Karpas-422 (cell line): Measurements from ENCODE around the gene MSX1. TPM values are rescaled to one million over a fixed set of nuclear protein-coding genes. Genes with fewer than 3 reads are reported as not detected.

Experiments used
- DNase-seq: peaks from one replicate; pipeline ENCODE4 v3.0.0-alpha.2; 2015
- H2AFZ ChIP-seq: fragments of 200-600 bp; sonication (generic); 2 replicates; pipeline ENCODE4 v1.6.1; 2014; ENCODE audit warnings: antibody characterized with exemption, low read length, mixed read lengths
- H3K27ac ChIP-seq: fragments of 200-600 bp; sonication (generic); 2 replicates; pipeline ENCODE4 v1.5.1; 2014; ENCODE audit warnings: mild to moderate bottlenecking, low read length, moderate library complexity
- H3K27me3 ChIP-seq: fragments of 200-600 bp; sonication (generic); 2 replicates; pipeline ENCODE4 v1.6.1; 2014; ENCODE audit warnings: low read length, mixed read lengths
- H3K36me3 ChIP-seq: fragments of 200-600 bp; sonication (generic); 2 replicates; pipeline ENCODE4 v1.6.1; 2014; ENCODE audit warnings: low read length, mixed read lengths; ENCODE audit not compliant: insufficient read depth
- H3K4me1 ChIP-seq: fragments of 200-600 bp; sonication (generic); 2 replicates; pipeline ENCODE4 v1.6.1; 2014; ENCODE audit warnings: mild to moderate bottlenecking, low read length, mixed read lengths
- H3K4me2 ChIP-seq: fragments of 200-600 bp; sonication (generic); 2 replicates; pipeline ENCODE4 v1.6.1; 2014; ENCODE audit warnings: low read length, low read depth, mild to moderate bottlenecking; ENCODE audit not compliant: poor library complexity, severe bottlenecking
- H3K4me3 ChIP-seq: fragments of 200-600 bp; sonication (generic); 2 replicates; pipeline ENCODE4 v1.5.1; 2014; ENCODE audit warnings: mild to moderate bottlenecking, antibody characterized with exemption, low read length, mixed read lengths
- H3K79me2 ChIP-seq: fragments of 200-600 bp; sonication (generic); 2 replicates; pipeline ENCODE4 v1.6.1; 2014; ENCODE audit warnings: mild to moderate bottlenecking, low read length, mixed read lengths
- H3K9ac ChIP-seq: fragments of 200-600 bp; sonication (generic); 2 replicates; pipeline ENCODE4 v1.6.0; 2014; ENCODE audit warnings: low read length
- H3K9me2 ChIP-seq: fragments of 200-600 bp; sonication (generic), shearing (Covaris generic); replicated peaks from 2 replicates; pipeline ENCODE4 v1.6.0; 2014; ENCODE audit warnings: mild to moderate bottlenecking, low read length, moderate library complexity; ENCODE audit not compliant: insufficient read depth
- H3K9me3 ChIP-seq: fragments of 300-700, 200-600 bp; sonication (generic); 2 replicates; pipeline ENCODE4 v1.6.1; 2014; ENCODE audit warnings: low read length, mixed read lengths
- H4K20me1 ChIP-seq: fragments of 200-600 bp; sonication (generic); 2 replicates; pipeline ENCODE4 v1.6.1; 2014; ENCODE audit warnings: mild to moderate bottlenecking, antibody characterized with exemption, low read length, low read depth; ENCODE audit not compliant: insufficient read depth
- total RNA-seq: library from RNA; depleted of rRNA; stranded (reverse); fragments of >200 nt; shearing (Covaris generic); gene quantifications from 2 replicates; pipeline ENCODE4 v1.2.3, GENCODE V29; 2014; ENCODE audit warnings: low replicate concordance

Gene MSX1
- total RNA-seq, 1 experiment from 2014 or later: 4.5 TPM

GRCh38 chr4:4864443-4864939 lies 5.0 kb downstream of the MSX1 start:
- no peak overlapping the region for H2AFZ ChIP-seq
- no peak for DNase-seq
- no peaks in the 10 kb centered on the region for H3K9me3 ChIP-seq
- H3K4me3 ChIP-seq: no peak overlapping the region
- H3K9ac ChIP-seq: no peak overlapping the region
- no peak overlapping the region for H3K4me2 ChIP-seq
- no peaks in the 10 kb centered on the region for H3K36me3 ChIP-seq
- no peaks in the 10 kb centered on the region for H4K20me1 ChIP-seq
- H3K9me2 ChIP-seq: no peaks in the 10 kb centered on the region
- H3K27me3 ChIP-seq: no peaks in the 10 kb centered on the region
- H3K4me1 ChIP-seq: no peaks in the 10 kb centered on the region
- no peak overlapping the region for H3K27ac ChIP-seq
- H3K79me2 ChIP-seq: no peaks in the 10 kb centered on the region; the same call in 1 of the 2 replicates

- Histone ChIP-seq H3K27me3 (no peaks in the 10 kb centered on the region), H3K27ac (no peak overlapping the region)
- no peak for DNase-seq
Observed at GRCh38 chr4:4864940-4865704, 5.7 kb downstream of the MSX1 start.

GRCh38 chr4:4865705-4866123 lies 6.2 kb downstream of the MSX1 start:
- no peaks in the 10 kb centered on the region; the same call in 1 of the 2 replicates for H3K79me2 ChIP-seq
- H3K4me1 ChIP-seq: no peaks in the 10 kb centered on the region
- H3K9me3 ChIP-seq: no peaks in the 10 kb centered on the region
- no peaks in the 10 kb centered on the region for H4K20me1 ChIP-seq
- no peak overlapping the region for H3K4me2 ChIP-seq
- no peaks in the 10 kb centered on the region for H3K27me3 ChIP-seq
- no peaks in the 10 kb centered on the region for H3K36me3 ChIP-seq
- no peak overlapping the region for H3K9ac ChIP-seq
- no peaks in the 10 kb centered on the region for H3K9me2 ChIP-seq
- no peak for DNase-seq
- H3K4me3 ChIP-seq: no peak overlapping the region
- H3K27ac ChIP-seq: no peak overlapping the region
- H2AFZ ChIP-seq: no peak overlapping the region

More at GRCh38 chr4:4864940-4865704, 5.7 kb downstream of the MSX1 start:
- no peaks in the 10 kb centered on the region for H4K20me1 ChIP-seq
- no peak overlapping the region for H3K4me3 ChIP-seq
- no peaks in the 10 kb centered on the region for H3K9me2 ChIP-seq
- no peak overlapping the region for H3K4me2 ChIP-seq
- H3K9ac ChIP-seq: no peak overlapping the region
- H3K79me2 ChIP-seq: no peaks in the 10 kb centered on the region; the same call in 1 of the 2 replicates
- H3K36me3 ChIP-seq: no peaks in the 10 kb centered on the region
- H3K4me1 ChIP-seq: no peaks in the 10 kb centered on the region
- H3K9me3 ChIP-seq: no peaks in the 10 kb centered on the region
- H2AFZ ChIP-seq: no peak overlapping the region

GRCh38 chr4:4866124-4866865 lies 6.8 kb downstream of the MSX1 start:
- H4K20me1 ChIP-seq: no peaks in the 10 kb centered on the region
- H3K9ac ChIP-seq: no peak overlapping the region
- H3K4me1 ChIP-seq: no peaks in the 10 kb centered on the region
- H2AFZ ChIP-seq: no peak overlapping the region
- no peaks in the 10 kb centered on the region for H3K27me3 ChIP-seq
- no peak overlapping the region for H3K4me3 ChIP-seq
- H3K4me2 ChIP-seq: no peak overlapping the region
- no peaks in the 10 kb centered on the region for H3K9me2 ChIP-seq
- H3K79me2 ChIP-seq: no peaks in the 10 kb centered on the region
- H3K9me3 ChIP-seq: no peaks in the 10 kb centered on the region
- H3K27ac ChIP-seq: no peak overlapping the region
- no peak for DNase-seq
- H3K36me3 ChIP-seq: no peaks in the 10 kb centered on the region

GRCh38 chr4:4866866-4867374 lies 7.5 kb downstream of the MSX1 start:
- Histone ChIP-seq H4K20me1 (no peaks in the 10 kb centered on the region), H2AFZ (no peak overlapping the region), H3K4me2 (no peak overlapping the region), H3K4me3 (no peak overlapping the region), H3K9me2 (no peaks in the 10 kb centered on the region), H3K79me2 (no peaks in the 10 kb centered on the region), H3K27ac (no peak overlapping the region), H3K9me3 (no peaks in the 10 kb centered on the region), H3K36me3 (no peaks in the 10 kb centered on the region), H3K9ac (no peak overlapping the region), H3K27me3 (no peaks in the 10 kb centered on the region), H3K4me1 (no peaks in the 10 kb centered on the region)
- DNase-seq: no peak

GRCh38 chr4:4867375-4868039 lies 8.0 kb downstream of the MSX1 start:
- no peaks in the 10 kb centered on the region for H3K9me3 ChIP-seq
- H3K36me3 ChIP-seq: no peaks in the 10 kb centered on the region
- H3K9me2 ChIP-seq: no peaks in the 10 kb centered on the region
- H3K79me2 ChIP-seq: no peaks in the 10 kb centered on the region
- DNase-seq: no peak
- H3K27ac ChIP-seq: no peak overlapping the region
- no peaks in the 10 kb centered on the region for H4K20me1 ChIP-seq
- H3K4me3 ChIP-seq: no peak overlapping the region
- H3K9ac ChIP-seq: no peak overlapping the region
- no peak overlapping the region for H3K4me2 ChIP-seq
- no peaks in the 10 kb centered on the region for H3K4me1 ChIP-seq
- H2AFZ ChIP-seq: no peak overlapping the region
- H3K27me3 ChIP-seq: no peaks in the 10 kb centered on the region

- Histone ChIP-seq H3K36me3 (no peaks in the 10 kb centered on the region), H3K79me2 (no peaks in the 10 kb centered on the region), H3K9me2 (no peaks in the 10 kb centered on the region), H3K4me2 (no peak overlapping the region), H3K27me3 (no peaks in the 10 kb centered on the region), H4K20me1 (no peaks in the 10 kb centered on the region), H3K9me3 (no peaks in the 10 kb centered on the region), H3K9ac (no peak overlapping the region), H3K4me1 (no peaks in the 10 kb centered on the region), H3K27ac (no peak overlapping the region), H2AFZ (no peak overlapping the region), H3K4me3 (no peak overlapping the region)
- no peak for DNase-seq
Observed at GRCh38 chr4:4868040-4868757, 8.7 kb downstream of the MSX1 start.
